22Rv1 (cell line): ENCODE results near the gene RBBP6.

Experiments used
- H3K27ac ChIP-seq: fragments of 450-650 bp; 2 replicates; pipeline ENCODE4 v1.5.1; 2017
- ZFX ChIP-seq: fragments of 450-650 bp; IDR thresholded peaks from 2 replicates; pipeline ENCODE4 v1.6.1; 2017; ENCODE audit warnings: antibody characterized with exemption, borderline replicate concordance
- TF ChIP-seq, protein P1 (sequence below): fragments of 450-650 bp; IDR thresholded peaks from 2 replicates; pipeline ENCODE4 v1.5.1; 2017; ENCODE audit warnings: mild to moderate bottlenecking

Gene RBBP6

DNA sequence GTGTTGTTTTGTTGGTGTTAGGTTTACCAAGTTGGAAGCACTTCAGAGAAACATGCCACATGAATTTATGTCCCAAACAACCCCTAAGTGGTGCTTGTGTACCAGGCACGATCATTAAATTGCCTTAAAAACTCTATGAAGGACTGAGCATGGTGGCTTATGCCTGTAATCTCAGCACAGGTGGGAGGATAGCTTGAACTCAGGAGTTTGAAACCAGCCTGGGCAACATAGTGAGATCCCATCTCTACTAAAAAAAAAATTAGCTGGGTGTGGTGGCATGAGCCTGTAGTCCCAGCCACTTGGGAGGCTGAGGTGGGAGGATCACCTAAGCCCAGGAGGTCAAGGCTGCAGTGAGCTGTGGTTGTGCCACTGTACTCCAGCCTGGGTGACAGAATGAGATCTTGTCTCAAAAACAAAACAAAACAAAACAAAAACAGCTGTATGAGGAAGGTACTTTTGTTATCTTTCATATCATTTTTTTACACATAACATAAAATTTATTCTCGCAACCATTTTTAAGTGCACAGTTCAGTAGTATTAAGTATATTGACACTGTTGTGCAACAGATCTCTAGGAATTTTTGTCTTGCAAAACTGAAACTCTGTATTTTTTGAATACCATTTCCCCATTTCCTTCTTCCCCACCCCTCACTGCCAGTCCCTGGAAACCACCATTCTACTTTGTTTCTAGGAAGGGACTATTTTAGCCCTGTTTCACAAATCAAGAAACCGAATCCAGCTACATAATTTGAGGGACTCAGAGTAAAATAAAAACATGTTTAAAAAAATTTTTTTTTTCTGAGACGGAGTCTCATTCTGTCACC, 14.3 kb upstream of the RBBP6 start:
- TF ChIP-seq, protein P1, sequence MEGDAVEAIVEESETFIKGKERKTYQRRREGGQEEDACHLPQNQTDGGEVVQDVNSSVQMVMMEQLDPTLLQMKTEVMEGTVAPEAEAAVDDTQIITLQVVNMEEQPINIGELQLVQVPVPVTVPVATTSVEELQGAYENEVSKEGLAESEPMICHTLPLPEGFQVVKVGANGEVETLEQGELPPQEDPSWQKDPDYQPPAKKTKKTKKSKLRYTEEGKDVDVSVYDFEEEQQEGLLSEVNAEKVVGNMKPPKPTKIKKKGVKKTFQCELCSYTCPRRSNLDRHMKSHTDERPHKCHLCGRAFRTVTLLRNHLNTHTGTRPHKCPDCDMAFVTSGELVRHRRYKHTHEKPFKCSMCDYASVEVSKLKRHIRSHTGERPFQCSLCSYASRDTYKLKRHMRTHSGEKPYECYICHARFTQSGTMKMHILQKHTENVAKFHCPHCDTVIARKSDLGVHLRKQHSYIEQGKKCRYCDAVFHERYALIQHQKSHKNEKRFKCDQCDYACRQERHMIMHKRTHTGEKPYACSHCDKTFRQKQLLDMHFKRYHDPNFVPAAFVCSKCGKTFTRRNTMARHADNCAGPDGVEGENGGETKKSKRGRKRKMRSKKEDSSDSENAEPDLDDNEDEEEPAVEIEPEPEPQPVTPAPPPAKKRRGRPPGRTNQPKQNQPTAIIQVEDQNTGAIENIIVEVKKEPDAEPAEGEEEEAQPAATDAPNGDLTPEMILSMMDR, result no peak
- no peak for TF ChIP-seq ZFX

GRCh38 chr16:24525970-24526559, 13.3 kb upstream of the RBBP6 start:
- no peak overlapping the region for H3K27ac ChIP-seq

More for the DNA sequence above, 14.3 kb upstream of the RBBP6 start:
- no peak overlapping the region for H3K27ac ChIP-seq

GRCh38 chr16:24526701-24527495, 12.5 kb upstream of the RBBP6 start:
- no peak overlapping the region for H3K27ac ChIP-seq
- TF ChIP-seq, protein P1, result no peak
- no peak for TF ChIP-seq ZFX

More at GRCh38 chr16:24525970-24526559, 13.3 kb upstream of the RBBP6 start:
- TF ChIP-seq ZFX, result no peak
- TF ChIP-seq, protein P1, result no peak

GRCh38 chr16:24531166-24531565, 8.2 kb upstream of the RBBP6 start:
- no peak overlapping the region for H3K27ac ChIP-seq
- TF ChIP-seq, protein P1, result no peak
- no peak for TF ChIP-seq ZFX

- no peak overlapping the region for H3K27ac ChIP-seq
- TF ChIP-seq ZFX, result no peak
- TF ChIP-seq, protein P1, result no peak
Measured at GRCh38 chr16:24534620-24535019, 4.7 kb upstream of the RBBP6 start.

GRCh38 chr16:24535827-24536226, 3.5 kb upstream of the RBBP6 start:
- no peak overlapping the region for H3K27ac ChIP-seq
- no peak for TF ChIP-seq ZFX
- TF ChIP-seq, protein P1, result peak; percentile 17
